Measurements from ENCODE around the gene C2orf68.

- TF ChIP-seq CTCF (conservative IDR thresholded peaks at IDR 0.05; ENCODE audit: low read length) (no peak), EZH2phosphoT487 (IDR thresholded peaks at IDR 0.05; ENCODE audit: borderline replicate concordance, low read depth, low read length) (no peak)
These were observed 32.5 kb downstream of the C2orf68 start for GRCh38 chr2:85579266-85579935.
